ENCODE data around the gene FNDC3B.

Gene FNDC3B

GRCh38 chr3:172216911-172217310 is 177.5 kb downstream of the FNDC3B start:
- CTCF ChIA-PET, result interaction anchor here (0.7 to 1.2 kb wide), 2 partner anchors 60 to 115 kb away, joined by 4 read pairs; no protein-coding TSS in a partner anchor

GRCh38 chr3:172217877-172218276 is 178.5 kb downstream of the FNDC3B start:
- Histone ChIP-seq H3K27ac (ENCODE audit: extremely low read depth, low read depth, low read length) (no peak overlapping the region), H3K4me1 (ENCODE audit: control insufficient read depth, insufficient read depth, low read length) (peaks cover 10% of the 10 kb centered on the region; the same call in 1 of the 2 replicates), H3K9me3 (ENCODE audit: control insufficient read depth, insufficient read depth, low read depth, low read length) (no peaks in the 10 kb centered on the region), H3K4me3 (ENCODE audit: low read depth, low read length) (no peak overlapping the region), H3K36me3 (ENCODE audit: control insufficient read depth in 2 of 2, insufficient read depth in 1 of 2, low read length in 2 of 2) (no peaks in the 10 kb centered on the region)
- POLR2A ChIA-PET, result no interaction called here
- CTCF ChIA-PET, result no interaction called here
- TF ChIP-seq, protein P1, sequence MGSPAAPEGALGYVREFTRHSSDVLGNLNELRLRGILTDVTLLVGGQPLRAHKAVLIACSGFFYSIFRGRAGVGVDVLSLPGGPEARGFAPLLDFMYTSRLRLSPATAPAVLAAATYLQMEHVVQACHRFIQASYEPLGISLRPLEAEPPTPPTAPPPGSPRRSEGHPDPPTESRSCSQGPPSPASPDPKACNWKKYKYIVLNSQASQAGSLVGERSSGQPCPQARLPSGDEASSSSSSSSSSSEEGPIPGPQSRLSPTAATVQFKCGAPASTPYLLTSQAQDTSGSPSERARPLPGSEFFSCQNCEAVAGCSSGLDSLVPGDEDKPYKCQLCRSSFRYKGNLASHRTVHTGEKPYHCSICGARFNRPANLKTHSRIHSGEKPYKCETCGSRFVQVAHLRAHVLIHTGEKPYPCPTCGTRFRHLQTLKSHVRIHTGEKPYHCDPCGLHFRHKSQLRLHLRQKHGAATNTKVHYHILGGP (tag by site-specific recombination; IDR thresholded peaks at IDR 0.05), result 0 out of 2 replicates have a peak, but pooled peaks have one; percentile 40
- TF ChIP-seq ZNF335 (tag by site-specific recombination; conservative IDR thresholded peaks at IDR 0.05), result 0 out of 2 replicates have a peak, but pooled peaks have one; percentile 23
- TF ChIP-seq ZBTB6 (tag by site-specific recombination; IDR thresholded peaks at IDR 0.05), result no peak

More at GRCh38 chr3:172216911-172217310, 177.5 kb downstream of the FNDC3B start:
- H3K27ac ChIP-seq (ENCODE audit: extremely low read depth, low read depth, low read length), result no peak overlapping the region
- POLR2A ChIA-PET, result no interaction called here
- H3K9me3 ChIP-seq (ENCODE audit: control insufficient read depth, insufficient read depth, low read depth, low read length), result no peaks in the 10 kb centered on the region
- H3K4me3 ChIP-seq (ENCODE audit: low read depth, low read length), result no peak overlapping the region
- H3K36me3 ChIP-seq (ENCODE audit: control insufficient read depth in 2 of 2, insufficient read depth in 1 of 2, low read length in 2 of 2), result no peaks in the 10 kb centered on the region
- H3K4me1 ChIP-seq (ENCODE audit: control insufficient read depth, insufficient read depth, low read length), result peaks cover 10% of the 10 kb centered on the region; the same call in 1 of the 2 replicates
- TF ChIP-seq ZNF548 (tag by site-specific recombination; IDR thresholded peaks at IDR 0.05) (no peak), ZNF132 (tag by site-specific recombination; IDR thresholded peaks at IDR 0.05; ENCODE audit: borderline replicate concordance) (no peak), GLI2 (tag by site-specific recombination; IDR thresholded peaks at IDR 0.05; ENCODE audit: borderline replicate concordance, low read depth) (no peak), ZNF501 (tag by site-specific recombination; IDR thresholded peaks at IDR 0.05) (no peak), ZNF341 (tag by site-specific recombination; IDR thresholded peaks at IDR 0.05; ENCODE audit: low read depth) (no peak), ZNF514 (tag by site-specific recombination; IDR thresholded peaks at IDR 0.05) (no peak), ZNF830 (tag by site-specific recombination; IDR thresholded peaks at IDR 0.05; ENCODE audit: low read depth) (no peak), HOXC10 (CRISPR knock-in tag; IDR thresholded peaks at IDR 0.05) (no peak), ZNF426 (tag by site-specific recombination; IDR thresholded peaks at IDR 0.05) (no peak), ZNF391 (tag by site-specific recombination; IDR thresholded peaks at IDR 0.05; ENCODE audit: borderline replicate concordance, low read depth) (no peak), ZNF768 (tag by site-specific recombination; IDR thresholded peaks at IDR 0.05) (no peak), ZNF112 (tag by site-specific recombination; IDR thresholded peaks at IDR 0.05) (no peak)
- TF ChIP-seq, protein P2, sequence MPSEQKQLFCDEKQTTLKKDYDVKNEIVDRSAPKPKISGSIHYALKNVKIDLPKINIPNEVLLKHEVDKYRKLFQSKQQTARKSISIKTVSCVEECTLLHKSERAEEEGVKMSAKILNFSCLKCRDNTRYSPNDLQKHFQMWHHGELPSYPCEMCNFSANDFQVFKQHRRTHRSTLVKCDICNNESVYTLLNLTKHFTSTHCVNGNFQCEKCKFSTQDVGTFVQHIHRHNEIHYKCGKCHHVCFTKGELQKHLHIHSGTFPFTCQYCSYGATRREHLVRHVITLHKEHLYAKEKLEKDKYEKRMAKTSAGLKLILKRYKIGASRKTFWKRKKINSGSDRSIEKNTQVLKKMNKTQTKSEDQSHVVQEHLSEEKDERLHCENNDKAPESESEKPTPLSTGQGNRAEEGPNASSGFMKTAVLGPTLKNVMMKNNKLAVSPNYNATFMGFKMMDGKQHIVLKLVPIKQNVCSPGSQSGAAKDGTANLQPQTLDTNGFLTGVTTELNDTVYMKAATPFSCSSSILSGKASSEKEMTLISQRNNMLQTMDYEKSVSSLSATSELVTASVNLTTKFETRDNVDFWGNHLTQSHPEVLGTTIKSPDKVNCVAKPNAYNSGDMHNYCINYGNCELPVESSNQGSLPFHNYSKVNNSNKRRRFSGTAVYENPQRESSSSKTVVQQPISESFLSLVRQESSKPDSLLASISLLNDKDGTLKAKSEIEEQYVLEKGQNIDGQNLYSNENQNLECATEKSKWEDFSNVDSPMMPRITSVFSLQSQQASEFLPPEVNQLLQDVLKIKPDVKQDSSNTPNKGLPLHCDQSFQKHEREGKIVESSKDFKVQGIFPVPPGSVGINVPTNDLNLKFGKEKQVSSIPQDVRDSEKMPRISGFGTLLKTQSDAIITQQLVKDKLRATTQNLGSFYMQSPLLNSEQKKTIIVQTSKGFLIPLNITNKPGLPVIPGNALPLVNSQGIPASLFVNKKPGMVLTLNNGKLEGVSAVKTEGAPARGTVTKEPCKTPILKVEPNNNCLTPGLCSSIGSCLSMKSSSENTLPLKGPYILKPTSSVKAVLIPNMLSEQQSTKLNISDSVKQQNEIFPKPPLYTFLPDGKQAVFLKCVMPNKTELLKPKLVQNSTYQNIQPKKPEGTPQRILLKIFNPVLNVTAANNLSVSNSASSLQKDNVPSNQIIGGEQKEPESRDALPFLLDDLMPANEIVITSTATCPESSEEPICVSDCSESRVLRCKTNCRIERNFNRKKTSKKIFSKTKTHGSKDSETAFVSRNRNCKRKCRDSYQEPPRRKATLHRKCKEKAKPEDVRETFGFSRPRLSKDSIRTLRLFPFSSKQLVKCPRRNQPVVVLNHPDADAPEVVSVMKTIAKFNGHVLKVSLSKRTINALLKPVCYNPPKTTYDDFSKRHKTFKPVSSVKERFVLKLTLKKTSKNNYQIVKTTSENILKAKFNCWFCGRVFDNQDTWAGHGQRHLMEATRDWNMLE (tag by site-specific recombination; conservative IDR thresholded peaks at IDR 0.05; ENCODE audit: low read depth), result no peak
- TF ChIP-seq, protein P3, sequence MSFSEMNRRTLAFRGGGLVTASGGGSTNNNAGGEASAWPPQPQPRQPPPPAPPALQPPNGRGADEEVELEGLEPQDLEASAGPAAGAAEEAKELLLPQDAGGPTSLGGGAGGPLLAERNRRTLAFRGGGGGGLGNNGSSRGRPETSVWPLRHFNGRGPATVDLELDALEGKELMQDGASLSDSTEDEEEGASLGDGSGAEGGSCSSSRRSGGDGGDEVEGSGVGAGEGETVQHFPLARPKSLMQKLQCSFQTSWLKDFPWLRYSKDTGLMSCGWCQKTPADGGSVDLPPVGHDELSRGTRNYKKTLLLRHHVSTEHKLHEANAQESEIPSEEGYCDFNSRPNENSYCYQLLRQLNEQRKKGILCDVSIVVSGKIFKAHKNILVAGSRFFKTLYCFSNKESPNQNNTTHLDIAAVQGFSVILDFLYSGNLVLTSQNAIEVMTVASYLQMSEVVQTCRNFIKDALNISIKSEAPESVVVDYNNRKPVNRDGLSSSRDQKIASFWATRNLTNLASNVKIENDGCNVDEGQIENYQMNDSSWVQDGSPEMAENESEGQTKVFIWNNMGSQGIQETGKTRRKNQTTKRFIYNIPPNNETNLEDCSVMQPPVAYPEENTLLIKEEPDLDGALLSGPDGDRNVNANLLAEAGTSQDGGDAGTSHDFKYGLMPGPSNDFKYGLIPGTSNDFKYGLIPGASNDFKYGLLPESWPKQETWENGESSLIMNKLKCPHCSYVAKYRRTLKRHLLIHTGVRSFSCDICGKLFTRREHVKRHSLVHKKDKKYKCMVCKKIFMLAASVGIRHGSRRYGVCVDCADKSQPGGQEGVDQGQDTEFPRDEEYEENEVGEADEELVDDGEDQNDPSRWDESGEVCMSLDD (tag by site-specific recombination; IDR thresholded peaks at IDR 0.05), result no peak
- TF ChIP-seq, protein P4, sequence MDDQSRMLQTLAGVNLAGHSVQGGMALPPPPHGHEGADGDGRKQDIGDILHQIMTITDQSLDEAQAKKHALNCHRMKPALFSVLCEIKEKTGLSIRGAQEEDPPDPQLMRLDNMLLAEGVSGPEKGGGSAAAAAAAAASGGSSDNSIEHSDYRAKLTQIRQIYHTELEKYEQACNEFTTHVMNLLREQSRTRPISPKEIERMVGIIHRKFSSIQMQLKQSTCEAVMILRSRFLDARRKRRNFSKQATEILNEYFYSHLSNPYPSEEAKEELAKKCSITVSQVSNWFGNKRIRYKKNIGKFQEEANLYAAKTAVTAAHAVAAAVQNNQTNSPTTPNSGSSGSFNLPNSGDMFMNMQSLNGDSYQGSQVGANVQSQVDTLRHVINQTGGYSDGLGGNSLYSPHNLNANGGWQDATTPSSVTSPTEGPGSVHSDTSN (CRISPR knock-in tag; IDR thresholded peaks at IDR 0.05), result no peak
